Pulmonary artery endothelial cell (primary cell): ENCODE measurements around the gene ATP2B2. TPM values are rescaled to one million over a fixed set of nuclear protein-coding genes. Genes with fewer than 3 reads are reported as not detected.

Source experiments
- DNase-seq: peaks from one replicate; pipeline ENCODE4 v3.0.0-alpha.2; 2011; ENCODE audit warnings: low read depth, low spot score
- total RNA-seq: library from RNA; depleted of rRNA; stranded (reverse); fragments of >200 nt; gene quantifications from 2 replicates; pipeline ENCODE4 v1.2.3, GENCODE V29; 2014

The ATP2B2 gene
- total RNA-seq, 1 donor from 2014 or later = not detected

DNA sequence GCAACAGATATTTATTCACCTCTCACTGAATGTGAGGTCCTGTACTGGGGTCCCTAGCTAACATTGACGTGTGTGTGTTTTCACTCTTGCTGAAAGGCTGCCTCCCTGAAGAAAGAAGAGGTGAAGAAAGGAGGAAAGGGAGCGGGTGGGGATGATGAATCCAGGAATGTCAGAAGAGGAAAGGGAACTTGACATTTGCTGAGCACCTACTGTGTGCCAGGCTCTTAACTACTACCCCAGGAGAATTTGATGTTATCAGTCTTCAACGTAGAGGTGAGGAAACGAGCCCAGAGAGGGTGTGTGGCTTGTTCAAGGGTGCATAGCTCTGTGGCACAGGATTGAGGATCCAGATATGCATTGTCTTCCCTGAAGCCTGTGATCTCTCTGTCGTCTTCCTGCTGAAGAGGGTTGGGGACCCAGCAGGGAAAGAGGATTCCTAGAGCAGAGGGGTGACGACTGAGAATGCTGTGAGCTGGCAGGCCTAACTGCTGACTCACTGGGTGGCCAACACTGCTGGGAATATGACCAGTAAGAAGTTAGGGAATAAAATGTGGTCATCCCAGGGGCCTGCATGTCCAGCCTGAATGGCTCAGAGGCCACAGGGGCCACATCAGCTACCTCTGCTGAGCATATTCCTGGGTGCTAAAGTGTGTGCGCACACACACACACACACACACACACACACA, 6.6 kb upstream of the ATP2B2 start:
- no peak for DNase-seq

DNA sequence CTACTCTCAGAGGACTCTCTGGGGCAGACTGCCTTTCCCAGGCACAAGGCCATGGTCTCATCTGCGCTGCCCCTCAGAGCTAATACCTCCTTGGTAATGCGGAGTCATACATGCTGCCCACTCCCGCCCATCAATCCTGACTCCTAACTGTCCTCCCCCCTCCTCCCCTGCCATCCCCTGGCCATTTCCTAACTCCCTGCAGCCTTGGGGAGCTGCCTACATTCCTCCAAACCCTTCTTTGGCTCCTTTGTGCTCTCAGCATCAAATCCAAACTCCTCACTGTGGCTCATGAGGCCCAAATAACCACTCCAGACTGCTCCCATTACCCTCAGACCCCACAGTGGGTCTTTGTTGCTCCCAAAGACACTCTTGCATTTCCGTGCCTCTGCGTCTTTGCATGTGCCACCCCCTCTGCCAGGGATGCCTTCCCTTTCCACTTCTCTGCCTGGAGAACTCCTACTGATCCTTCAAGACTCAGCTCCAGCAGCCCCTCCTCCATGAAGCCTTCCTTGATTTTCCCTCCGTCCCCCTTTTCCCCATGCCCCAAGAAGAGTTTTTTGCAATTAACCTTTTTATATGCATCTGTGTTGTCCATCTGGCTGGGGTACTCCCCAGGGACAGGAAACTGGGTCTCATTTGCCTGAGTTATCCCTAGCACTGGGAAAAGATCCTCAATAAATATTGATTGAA, 5.5 kb upstream of the ATP2B2 start:
- DNase-seq = no peak

DNA sequence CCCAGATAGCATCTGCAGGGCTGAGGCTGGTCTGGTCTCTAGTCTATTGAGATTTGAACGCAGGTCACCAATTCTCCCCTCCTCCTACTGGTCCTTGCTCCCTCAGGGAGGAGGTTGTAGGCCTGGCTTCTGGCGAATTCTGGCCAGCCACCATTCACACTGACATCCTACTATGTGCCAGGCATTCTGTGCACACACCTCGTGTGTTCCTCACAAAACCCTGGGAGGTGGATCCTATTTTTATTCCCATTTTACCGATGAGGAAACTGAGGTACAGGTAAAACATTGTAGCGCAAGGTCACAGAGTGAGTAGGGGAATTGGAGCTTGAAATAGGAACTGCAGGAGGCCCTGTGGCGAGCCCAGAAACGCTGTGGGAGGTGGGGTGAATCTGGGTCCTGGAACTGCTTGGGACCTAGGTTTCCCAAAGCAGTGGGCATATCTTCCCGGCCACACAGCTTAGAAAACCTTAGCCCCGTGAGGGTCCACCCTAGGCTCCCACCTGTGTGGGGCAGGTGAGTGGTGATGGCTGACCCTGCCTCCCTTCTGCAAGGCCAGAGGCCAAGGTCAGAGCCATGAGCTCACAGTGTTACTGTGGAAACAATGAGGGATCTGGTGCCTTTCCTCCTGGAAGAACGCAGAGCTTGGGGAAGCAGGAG, 4.8 kb upstream of the ATP2B2 start:
- DNase-seq = no peak

DNA sequence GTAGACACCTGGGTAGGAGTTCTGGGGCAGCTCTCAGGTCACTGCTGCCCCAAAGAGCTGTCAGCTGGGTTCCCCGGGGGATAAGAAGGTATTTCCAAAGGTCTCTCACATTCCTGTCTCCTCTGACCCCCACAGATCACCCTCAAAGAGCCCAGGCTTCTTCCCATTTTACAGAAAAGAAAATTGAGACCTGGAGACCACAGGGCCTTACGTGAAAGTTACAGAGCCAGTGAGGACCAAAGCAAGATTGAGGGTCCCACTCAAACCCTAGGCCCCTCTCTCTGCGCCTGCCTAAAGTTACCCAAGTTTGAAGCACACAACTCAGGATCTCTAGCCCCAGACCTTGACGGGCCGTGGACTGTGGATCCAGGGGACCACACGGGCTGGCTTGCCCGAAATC, 3.9 kb upstream of the ATP2B2 start:
- DNase-seq = no peak

DNA sequence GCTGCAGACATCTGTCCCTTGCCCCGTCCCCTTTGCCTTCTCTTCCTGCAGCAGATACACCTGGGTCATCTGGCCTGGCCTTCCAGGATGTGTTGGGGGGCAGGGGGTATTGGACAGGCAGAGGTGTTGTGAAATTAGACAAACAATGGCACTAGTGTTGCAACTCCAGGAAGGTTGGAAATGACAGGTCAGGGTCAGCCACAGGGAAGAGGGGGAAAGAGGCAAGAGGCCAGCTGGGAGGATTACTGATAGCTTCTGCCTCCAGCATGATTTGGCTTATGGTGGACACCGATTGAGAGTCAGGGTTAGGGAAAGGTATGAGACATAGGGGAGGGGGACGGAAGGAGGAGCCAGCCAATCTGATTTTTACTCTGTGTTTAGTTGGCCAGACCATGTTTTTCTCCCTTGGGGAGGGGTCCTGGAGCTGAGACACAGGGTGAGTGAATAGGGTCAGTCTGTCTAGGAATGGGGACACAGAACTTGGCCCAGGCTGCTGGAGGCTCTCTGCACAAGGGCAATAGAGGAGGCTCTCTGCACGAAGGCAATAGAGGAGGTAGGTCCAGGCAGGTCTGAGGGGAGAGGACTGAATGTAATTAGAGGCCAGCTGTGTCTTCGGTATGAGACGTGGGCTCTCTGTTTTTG, 3.4 kb upstream of the ATP2B2 start:
- no peak for DNase-seq

DNA sequence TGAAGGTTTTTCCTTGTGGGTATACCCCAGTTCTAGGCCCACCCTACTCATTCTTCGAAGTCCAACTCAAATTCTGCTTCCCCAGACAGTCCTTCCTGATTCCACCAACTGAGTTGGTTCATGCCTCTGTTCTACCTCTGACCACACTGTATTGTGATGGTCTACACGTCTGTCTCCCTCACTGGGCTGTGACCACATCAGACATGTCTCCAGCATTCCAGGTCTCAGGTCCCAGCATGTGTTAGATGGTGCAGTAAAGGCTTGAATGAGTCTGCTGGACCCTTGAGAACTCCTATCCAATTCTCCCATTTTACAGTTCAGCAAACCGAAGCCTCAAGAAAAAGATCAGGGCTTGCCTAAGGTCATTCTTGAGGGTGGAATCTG, 2.8 kb upstream of the ATP2B2 start:
- no peak for DNase-seq

DNA sequence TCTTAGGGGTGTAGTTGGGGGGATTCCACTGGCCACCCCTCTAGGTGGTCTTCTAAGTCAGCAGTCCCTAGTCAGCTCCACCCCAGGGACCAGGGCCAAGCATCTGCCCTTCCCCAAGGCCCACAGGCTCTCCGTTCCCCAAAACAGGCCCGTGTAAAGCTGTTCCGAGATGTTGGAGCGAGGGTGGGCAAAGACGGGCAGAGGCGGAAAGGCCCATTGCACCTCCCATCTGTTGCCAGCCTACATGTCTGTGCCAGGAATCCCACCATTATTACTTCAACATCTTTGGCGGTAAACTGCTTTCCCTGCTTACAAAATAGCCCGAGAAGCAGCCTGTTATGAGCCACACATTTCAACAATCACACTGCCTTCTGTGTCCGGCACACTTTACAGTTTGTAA, 1.9 kb upstream of the ATP2B2 start:
- no peak for DNase-seq

DNA sequence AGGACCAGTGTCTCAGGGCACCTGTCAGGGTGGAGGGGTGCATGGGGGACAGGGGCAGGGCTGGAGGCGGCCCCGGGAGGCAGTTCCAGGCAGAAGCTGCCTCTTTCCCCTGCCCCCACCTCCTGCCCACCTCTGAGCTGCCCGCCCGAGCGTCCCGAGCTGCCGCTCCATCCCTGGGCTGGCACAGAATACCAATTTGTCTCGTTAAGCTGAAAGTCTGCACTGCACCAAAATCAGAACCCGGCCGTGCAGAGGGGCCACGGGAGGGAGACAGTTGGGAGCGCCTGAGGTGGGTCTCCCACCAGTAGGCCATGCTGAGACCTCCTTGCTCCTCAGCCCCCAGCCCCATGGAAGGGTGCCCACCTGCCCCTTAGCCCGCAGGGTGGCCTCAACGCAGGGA, 1.3 kb upstream of the ATP2B2 start:
- no peak for DNase-seq

DNA sequence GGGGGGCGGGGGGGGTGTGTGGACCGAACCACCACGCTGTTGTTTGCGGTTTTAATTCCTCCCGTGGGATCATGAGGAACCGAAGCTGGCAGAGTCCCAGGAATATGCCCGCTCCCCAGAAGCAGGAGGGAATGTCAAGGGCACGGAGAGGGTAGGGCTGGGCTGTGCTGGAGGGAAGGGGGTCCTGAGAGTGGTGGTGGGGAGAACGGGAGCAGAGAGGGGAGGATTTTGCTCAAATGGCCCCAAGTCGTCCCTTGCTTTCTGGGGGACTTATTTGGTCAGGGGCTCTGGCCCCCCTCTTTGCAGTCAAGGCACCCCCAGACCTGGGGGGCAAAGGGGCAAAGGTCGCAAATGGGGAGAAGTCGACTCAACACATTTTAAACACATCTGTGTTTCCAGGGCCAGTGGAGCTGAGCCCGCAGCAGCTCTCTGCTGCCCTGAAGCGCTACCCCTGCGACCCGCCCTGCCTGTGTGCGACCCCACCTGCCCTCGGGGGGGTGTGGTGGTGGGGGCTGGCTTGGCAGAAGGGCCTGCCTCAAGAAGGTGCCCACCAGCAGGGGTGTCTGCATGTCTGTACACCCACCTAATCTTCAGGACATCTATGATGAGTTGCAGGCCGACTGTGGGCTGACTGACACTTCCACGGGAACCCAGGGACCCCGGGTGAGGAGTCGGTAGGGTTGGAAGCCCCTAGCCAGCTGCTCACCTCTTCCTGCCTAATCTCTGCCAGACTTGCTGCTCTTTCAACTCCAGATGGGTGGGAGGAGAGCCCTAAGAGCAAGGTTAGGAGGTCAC, 602 bp upstream of the ATP2B2 start:
- DNase-seq = no peak

DNA sequence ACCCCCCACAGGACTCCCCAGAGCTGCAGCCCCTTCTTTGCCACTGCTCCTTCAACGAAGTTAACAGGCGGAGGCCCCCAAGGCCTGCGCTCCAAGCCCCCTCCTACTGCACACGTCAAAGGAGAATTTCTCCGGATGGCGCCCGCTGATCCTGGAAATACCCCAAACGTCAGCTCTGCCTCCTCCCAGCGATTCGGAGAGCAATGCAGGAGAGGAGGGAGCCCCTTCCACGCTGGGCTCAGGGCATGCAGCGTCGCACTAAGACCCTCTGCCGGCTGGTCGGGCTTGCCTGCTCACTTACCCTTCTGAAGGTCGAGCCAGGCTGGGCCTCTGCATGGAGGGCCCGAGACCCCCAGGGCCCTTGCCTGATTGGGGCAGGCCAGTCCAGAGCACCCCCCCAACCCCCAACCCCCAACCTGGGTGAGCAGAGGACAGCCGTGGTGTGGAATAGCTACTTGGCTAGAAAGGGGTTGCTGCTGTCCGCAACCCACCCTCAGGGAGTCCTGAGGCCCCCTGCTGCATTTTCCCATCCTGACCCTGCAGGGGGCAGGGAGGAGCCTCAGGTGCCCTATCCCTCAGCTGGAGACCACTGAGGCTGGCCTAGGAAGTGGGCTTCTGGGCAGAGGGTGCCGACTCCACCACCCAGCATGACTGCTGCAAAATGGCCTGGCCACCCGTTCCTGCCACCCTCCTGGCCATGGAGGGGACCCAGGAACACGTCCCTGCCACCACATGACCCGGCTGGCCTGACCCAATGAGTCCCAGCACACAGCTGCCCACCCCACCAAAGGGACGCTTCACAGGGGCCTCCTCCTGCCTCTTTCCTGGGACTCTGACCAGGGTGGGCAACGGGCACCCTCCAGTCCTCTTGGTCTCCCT, 976 bp downstream of the ATP2B2 start:
- DNase-seq = no peak

DNA sequence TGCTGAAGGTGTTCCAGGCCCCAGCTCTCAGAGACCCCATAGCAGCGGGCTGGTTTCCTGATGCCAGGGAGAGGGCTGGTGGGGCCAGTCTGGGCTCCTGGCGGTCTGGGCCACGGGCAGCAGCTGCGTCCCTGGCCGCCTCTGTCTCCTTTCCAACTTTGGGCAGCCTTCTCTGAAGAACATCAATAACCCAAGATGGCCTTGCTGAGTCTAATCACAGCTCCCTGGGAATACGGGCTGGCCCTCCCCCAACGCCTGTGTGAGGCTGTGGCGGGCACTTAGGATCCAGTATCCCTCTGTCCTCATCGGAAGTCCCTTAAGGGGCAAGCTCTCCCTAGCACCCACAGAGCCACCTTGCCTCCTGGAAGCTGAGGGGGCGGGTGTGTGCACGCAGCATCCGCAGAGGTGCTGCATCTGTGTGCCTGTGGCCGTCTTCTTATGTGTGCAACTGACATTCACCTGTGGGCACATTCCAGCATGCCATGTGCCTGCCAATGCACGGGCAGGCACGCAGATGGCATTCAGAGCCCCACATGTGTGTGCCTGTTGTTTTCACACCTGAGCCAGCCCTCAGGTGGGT, 2.1 kb downstream of the ATP2B2 start:
- DNase-seq = no peak

DNA sequence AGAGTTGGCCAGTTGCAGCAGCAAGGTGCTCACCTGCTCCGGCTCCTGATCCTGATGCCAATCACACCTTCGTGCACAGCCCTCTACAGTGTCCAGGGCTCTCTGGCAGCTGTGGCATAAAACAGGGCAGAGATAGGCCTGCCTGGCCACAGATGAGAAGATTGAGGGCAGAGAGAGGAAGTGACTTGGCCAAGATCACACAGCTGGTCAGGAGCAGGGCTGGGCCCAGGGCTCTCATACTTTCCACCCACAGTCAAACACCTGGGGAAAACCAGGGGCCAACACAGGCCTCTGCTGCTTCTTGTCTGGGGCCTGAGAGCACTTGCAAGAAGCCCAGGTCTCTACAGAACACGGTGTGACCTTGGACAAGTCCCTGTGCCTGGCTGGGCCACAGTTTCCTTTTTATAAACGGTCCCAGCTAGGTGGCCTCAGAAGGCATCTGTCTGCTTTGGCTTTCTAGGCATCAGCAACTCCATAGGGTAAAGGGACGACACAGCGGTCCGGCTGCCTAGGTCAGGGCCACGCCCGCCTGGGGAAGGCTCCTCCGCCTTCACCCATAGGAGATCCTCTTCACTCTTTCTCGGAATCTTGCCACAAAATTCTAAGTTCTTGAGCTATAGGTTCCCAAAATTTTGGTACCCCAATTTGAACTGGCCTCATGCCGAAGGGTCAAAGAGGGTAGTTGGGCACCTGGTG, 3.1 kb downstream of the ATP2B2 start:
- DNase-seq = no peak

DNA sequence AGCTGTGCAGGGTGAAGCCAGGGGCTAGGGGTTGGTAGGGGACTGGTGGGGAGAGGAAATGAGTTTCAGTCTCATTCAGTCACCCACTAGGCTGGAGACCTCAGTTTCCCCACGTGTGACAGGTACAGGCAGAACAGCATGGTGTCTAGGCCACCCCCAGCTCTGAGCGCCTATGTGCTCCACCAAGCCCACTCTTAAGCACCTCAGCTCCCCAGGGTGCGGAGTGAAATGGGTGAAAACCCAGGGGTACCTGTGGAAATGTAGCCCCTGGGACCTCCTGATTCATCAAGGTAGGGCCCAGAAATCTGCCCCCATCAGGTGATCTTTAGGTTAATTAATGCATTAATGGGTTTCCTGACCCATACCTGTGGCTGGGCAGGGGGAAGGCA, 3.7 kb downstream of the ATP2B2 start:
- DNase-seq = no peak

DNA sequence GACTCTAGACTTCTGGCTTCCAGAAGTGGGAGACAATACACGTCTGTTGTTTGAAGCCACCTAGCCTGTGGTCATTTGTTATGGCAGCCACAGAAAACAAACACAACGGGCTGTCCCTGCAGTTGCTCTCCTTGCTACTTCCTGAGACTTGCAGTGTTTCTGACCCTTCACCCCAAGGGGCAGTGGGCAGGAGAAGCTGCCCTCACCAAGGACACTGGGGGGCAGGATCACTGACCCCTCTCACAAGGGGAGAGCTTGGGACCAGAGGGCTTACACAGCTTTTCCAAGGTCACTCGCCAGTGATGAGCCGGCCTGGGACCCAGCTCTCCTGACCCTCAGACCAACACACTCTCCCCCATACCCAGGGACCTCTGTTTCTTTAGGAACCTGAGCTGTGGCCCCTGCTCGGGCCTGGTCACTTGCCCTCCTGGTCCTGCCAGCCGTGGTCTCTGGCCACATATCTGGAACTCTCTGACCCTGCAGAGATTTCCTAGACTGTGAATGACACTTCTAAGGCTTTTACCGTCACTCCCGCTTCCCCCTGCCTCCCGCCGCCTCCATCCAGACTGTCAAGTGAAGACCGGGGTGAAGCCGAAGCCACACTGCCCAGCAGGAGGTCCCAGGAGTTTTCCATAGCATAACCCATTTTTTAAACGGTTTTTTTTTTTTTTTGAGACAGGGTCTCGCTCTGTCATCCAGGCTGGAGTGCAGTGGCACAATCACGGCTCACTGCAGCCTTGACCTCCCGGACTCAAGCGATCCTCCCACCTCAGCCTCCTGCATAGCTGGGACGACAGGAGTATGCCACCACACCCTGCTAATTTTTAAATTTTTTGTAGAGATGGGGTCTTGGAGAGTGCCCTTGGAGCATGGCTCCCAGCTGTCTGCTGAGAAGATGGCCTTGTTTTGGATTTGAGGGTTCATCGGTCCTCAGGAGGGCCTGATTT, 4.4 kb downstream of the ATP2B2 start:
- DNase-seq = no peak

DNA sequence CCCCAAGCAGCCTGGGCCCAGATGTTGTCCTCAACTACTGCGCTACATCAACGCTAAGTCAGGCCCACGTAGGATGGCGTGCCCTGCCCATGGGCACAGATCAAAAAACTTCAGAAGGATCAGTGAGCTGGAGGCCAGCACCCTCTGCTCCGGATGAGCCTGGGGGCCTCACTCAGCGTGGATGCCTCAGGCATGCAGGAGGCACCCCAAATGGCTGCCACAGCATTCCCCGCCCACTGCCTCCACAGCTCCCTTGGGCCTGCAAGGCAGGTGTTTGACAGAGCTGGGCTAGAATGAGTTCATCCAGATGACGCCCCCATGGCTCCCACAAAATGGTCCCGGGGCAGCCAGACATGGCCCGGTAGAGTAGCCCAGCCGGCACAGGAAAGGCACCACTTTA, 7.1 kb downstream of the ATP2B2 start:
- DNase-seq = no peak

DNA sequence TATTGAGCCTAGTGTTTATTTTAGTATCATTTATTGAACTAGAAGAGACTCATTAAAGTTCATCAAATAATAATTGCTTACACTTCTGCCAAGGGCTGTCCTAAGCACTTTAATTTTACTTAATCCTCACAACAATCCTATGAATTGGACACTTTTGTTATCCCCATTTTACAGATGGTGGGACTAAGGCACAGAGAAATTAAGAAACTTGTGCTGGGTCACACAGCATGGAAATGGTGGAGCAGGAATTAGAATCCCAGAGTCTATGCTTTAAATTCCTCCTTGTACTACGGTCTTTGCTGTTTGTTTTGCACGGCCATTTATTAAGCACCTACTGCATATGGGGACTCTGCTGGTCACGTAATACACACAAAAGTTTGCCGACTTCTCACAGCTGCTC, 7.9 kb downstream of the ATP2B2 start:
- no peak for DNase-seq

DNA sequence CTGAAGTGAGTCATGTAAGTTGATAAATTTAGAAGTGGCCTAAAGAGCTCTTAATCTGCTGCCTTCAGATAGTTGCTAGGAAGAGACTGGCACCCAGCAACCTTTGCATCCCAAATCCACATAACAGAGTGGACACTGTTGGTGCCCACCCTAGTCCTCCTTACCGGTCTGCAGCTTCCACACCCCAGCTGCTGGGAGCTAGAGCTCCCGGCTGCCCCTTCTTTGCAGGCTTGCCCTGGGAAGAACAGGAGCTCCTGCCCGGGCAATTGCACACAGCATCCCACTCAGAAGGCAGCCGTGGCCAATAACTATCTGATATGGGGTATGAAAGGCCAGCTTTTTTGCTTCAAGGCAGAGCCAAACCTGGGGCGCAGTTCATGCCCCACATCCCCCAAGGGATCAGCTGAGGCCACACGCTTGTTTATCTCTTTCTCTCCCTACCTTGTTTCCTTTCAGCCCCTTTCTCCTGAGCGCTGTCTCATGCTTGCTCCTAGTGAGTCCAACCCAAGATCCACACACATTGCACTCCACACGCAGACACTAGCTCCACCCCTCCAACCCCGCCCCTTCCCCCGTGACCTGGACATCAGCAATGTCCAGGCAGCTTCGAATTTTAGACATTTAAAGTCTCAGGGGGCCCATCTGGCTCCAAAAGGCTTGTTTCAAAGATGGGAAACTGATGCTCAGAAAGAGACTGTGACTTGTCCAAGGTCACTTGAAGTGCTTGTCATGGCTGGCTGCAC, 9.1 kb downstream of the ATP2B2 start:
- DNase-seq = no peak

DNA sequence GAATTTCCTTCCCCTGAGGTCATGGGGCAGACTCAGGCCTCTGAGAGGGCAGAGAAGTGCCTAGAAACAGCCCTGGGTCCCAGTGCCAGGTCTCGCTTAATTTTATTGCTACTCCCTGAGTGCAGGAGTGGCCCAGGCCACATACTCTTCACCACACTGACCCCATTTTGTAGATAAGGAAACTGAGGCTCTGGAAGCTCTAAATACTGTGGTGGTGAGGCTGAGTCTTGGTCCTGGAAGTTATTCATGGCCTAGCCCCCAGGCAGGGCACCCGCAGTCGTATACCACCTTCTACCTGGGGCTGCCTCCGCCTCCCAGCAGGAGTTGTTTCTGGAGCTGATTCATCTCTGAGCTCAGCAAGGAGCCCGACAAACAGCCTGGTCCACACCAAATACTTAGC, 9.8 kb downstream of the ATP2B2 start:
- DNase-seq = no peak
